Measurements from ENCODE around the gene METTL6.
"Not testable (repeated sequence)": the region's sequence is repeated elsewhere in the genome, so short reads cannot be mapped to it uniquely, and the experiment has no call there.

DNA sequence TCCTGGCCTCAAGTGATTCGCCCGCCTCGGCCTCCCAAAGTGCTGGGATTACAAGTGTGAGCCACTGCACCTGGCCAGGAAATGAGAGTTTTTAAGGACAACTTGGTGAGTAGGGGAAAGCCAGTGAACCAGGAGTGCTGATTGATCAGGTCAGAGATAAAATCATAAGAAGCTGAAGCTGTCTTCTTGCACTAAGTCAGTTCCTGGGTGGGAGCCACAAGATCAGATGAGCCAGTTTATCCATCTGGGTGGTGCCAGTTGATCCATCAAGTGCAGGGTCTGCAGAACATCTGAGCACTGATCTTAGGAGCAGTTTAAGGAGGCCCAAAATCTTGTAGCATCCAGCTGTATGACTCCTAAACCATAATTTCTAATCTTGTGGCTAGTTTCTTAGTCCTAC is 39.0 kb downstream of the METTL6 start:
- TF ChIP-seq, protein P1, sequence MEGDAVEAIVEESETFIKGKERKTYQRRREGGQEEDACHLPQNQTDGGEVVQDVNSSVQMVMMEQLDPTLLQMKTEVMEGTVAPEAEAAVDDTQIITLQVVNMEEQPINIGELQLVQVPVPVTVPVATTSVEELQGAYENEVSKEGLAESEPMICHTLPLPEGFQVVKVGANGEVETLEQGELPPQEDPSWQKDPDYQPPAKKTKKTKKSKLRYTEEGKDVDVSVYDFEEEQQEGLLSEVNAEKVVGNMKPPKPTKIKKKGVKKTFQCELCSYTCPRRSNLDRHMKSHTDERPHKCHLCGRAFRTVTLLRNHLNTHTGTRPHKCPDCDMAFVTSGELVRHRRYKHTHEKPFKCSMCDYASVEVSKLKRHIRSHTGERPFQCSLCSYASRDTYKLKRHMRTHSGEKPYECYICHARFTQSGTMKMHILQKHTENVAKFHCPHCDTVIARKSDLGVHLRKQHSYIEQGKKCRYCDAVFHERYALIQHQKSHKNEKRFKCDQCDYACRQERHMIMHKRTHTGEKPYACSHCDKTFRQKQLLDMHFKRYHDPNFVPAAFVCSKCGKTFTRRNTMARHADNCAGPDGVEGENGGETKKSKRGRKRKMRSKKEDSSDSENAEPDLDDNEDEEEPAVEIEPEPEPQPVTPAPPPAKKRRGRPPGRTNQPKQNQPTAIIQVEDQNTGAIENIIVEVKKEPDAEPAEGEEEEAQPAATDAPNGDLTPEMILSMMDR (IDR thresholded peaks at IDR 0.05; ENCODE audit: insufficient read depth, low read depth, low read length), result not testable (repeated sequence)
- TF ChIP-seq EZH2 (IDR thresholded peaks at IDR 0.05; ENCODE audit: insufficient read depth, low read length), result not testable (repeated sequence)

Data from astrocyte (in vitro differentiated cells and primary cell).